GM12872 (cell line): ENCODE results near the gene PSTK.

Source experiments
- TF ChIP-seq, protein P1 (sequence below): IDR thresholded peaks from 3 replicates; pipeline ENCODE4 v1.5.1; 2011; ENCODE audit warnings: low read depth, mild to moderate bottlenecking, low read length, moderate library complexity; ENCODE audit not compliant: insufficient read depth

PSTK gene

GRCh38 chr10:123038782-123039631 lies 58.8 kb downstream of the PSTK start:
- TF ChIP-seq, protein P1, sequence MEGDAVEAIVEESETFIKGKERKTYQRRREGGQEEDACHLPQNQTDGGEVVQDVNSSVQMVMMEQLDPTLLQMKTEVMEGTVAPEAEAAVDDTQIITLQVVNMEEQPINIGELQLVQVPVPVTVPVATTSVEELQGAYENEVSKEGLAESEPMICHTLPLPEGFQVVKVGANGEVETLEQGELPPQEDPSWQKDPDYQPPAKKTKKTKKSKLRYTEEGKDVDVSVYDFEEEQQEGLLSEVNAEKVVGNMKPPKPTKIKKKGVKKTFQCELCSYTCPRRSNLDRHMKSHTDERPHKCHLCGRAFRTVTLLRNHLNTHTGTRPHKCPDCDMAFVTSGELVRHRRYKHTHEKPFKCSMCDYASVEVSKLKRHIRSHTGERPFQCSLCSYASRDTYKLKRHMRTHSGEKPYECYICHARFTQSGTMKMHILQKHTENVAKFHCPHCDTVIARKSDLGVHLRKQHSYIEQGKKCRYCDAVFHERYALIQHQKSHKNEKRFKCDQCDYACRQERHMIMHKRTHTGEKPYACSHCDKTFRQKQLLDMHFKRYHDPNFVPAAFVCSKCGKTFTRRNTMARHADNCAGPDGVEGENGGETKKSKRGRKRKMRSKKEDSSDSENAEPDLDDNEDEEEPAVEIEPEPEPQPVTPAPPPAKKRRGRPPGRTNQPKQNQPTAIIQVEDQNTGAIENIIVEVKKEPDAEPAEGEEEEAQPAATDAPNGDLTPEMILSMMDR, result no peak

DNA sequence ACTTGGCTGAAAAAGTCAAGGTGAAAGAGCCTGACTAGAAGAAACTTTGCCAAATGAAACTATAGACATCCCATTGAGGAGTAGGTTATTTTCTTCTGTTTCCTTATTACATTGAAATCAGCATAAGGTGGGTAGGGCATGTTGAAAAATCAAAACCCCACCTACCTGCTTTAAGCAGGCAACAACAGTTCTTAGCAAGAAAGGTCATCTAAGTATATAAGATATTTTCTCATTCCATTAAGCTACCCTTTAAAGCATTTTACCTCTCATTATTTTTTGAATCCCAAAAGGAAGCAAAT lies 59.4 kb downstream of the PSTK start:
- TF ChIP-seq, protein P1, result no peak
